ENCODE measurements around the gene SCYGR8. TPM values are rescaled to one million over a fixed set of nuclear protein-coding genes. Genes with fewer than 3 reads are reported as not detected.
"Not testable (repeated sequence)": the region's sequence is repeated elsewhere in the genome, so short reads cannot be mapped to it uniquely, and the experiment has no call there.

SCYGR8 gene
- total RNA-seq, 2 donors from 2014 or later = not detected

DNA sequence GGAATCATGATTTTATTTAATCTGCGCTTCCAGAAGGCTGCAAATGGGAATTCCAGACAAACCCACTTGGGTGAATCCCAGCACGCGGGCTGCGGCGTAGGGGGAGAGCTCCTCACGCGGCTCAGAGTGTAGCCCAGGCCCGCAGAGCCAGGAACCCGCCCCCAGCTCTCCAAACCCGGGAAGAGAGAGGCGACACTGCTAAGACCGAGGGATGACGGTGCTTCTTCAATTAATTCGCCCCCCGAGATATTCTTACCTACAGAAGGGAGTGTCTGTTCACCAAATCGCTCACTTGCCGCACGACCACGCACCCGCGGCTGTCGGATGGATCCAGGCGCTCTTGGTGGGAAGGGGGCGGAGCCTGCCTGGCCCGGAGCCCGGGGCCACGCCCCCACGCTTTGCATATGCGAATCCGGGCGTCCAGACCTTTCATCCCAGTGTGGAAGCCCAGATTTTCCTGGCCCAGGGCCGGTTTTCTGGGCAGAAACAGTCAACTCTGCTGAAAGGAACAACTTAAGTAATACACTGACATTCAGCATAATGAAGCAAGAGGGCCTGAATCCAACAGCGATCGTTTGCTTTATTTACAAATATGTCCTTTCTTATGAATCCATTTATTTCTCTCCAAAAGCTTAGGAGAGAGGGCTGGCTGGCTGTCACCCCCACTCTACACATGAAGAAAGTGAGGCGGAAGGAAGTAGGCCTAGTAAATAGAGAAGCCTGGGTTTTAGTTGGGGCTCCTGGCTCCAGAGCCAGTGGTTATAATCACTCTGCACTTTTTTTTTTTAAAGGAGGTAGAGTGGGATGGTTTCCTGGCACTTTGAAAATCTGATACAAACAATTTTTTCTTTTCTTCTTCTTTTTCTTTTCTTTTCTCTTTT lies 27.8 kb upstream of the SCYGR8 start, which contains the start of gene SLC19A3:
Gene SLC19A3 (minus strand): TSS at position 342 of the 881 bp plus-strand sequence. CDS start 15,710 bp downstream, outside the sequence.
- peak within 1 kb of the TSS; percentile 5 to 37 for H3K27ac ChIP-seq

DNA sequence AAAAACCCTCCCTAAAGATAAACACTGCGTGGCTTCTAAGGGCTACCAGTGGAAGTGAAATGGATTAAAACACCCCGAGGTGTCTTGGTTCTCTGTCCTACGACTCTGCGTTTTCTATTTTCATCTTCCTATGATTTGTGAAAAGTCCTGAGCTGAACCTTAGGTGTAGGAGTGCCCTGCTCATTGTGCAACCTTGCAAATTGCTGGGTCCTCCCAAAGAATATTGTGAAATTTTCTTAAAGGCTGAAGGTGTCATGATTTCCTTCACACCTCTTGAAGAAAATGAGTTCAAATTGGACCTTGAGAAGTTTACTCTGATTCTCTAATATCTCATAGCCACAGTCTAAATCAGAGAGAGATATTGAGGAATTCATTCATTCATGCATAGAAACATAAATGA lies 26.1 kb upstream of the SCYGR8 start:
- no peaks in the 10 kb centered on the region for H3K27me3 ChIP-seq
- no peaks in the 10 kb centered on the region for H3K9me3 ChIP-seq
- no peak overlapping the region for H3K4me3 ChIP-seq
- no peak overlapping the region for H3K27ac ChIP-seq
- no peaks in the 10 kb centered on the region for H3K36me3 ChIP-seq
- TF ChIP-seq, protein P1, sequence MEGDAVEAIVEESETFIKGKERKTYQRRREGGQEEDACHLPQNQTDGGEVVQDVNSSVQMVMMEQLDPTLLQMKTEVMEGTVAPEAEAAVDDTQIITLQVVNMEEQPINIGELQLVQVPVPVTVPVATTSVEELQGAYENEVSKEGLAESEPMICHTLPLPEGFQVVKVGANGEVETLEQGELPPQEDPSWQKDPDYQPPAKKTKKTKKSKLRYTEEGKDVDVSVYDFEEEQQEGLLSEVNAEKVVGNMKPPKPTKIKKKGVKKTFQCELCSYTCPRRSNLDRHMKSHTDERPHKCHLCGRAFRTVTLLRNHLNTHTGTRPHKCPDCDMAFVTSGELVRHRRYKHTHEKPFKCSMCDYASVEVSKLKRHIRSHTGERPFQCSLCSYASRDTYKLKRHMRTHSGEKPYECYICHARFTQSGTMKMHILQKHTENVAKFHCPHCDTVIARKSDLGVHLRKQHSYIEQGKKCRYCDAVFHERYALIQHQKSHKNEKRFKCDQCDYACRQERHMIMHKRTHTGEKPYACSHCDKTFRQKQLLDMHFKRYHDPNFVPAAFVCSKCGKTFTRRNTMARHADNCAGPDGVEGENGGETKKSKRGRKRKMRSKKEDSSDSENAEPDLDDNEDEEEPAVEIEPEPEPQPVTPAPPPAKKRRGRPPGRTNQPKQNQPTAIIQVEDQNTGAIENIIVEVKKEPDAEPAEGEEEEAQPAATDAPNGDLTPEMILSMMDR (IDR thresholded peaks at IDR 0.05) = no peak
- H3K4me1 ChIP-seq = peaks cover 0 to 7% of the 10 kb centered on the region in 2 donors
- DNase-seq (ENCODE audit: low spot score) = no peak

More for the DNA sequence above, 27.8 kb upstream of the SCYGR8 start, which contains the start of gene SLC19A3:
- Histone ChIP-seq H3K36me3 (no peaks in the 10 kb centered on the region), H3K4me3 (peak within 1 kb of the TSS; percentile 19 to 46), H3K27me3 (no peaks in the 10 kb centered on the region), H3K9me3 (no peaks in the 10 kb centered on the region), H3K4me1 (peaks cover 0 to 7% of the 10 kb centered on the region in 2 donors)
- TF ChIP-seq, protein P1 (IDR thresholded peaks at IDR 0.05) = no peak
- DNase-seq (ENCODE audit: low spot score) = peak; percentile 94

DNA sequence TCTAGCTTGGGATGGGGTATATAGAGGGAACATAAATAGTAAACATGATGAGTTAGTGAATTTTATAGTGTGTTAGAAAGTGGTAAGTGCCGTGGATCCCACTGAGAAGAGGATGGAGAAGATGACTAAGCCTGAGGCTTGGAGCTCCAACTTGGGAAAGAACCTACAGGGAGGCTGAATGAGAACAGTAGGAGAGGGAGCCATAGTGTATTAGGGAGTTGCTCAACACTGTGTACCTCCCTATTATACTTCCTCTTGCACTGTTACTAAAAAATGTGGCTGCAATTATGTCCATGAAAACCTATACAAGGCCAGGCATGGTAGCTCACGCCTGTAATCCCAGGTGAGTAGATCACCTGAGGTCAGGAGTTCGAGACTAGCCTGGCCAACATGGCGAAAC lies 25.0 kb upstream of the SCYGR8 start:
- no peak for DNase-seq (ENCODE audit: low spot score)
- Histone ChIP-seq H3K9me3 (no peaks in the 10 kb centered on the region), H3K27ac (no peak overlapping the region), H3K4me1 (peaks cover 0 to 7% of the 10 kb centered on the region in 2 donors), H3K36me3 (no peaks in the 10 kb centered on the region), H3K4me3 (no peak overlapping the region), H3K27me3 (no peaks in the 10 kb centered on the region)
- TF ChIP-seq, protein P1 (IDR thresholded peaks at IDR 0.05) = no peak

DNA sequence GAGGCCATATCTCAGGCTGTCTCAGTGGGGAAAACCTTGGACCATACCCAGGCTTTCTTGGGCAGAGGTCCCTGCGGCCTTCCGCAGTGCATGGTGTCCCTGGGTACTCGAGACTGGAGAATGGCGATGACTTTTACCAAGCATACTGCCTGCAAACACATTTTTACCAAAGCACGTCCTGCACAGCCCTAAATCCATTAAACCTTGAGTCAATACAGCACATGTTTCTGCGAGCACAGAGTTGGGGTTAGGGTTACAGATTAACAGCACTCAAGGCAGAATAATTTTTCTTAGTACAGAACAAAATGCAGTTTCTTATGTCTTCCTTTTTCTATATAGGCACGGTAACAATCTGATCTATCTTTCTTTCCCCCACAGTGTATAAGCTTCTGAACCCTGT lies 22.9 kb upstream of the SCYGR8 start:
- H3K36me3 ChIP-seq; H3K27me3 ChIP-seq; H3K27ac ChIP-seq; H3K4me1 ChIP-seq; H3K9me3 ChIP-seq; H3K4me3 ChIP-seq; DNase-seq (ENCODE audit: low spot score): not testable (repeated sequence)

DNA sequence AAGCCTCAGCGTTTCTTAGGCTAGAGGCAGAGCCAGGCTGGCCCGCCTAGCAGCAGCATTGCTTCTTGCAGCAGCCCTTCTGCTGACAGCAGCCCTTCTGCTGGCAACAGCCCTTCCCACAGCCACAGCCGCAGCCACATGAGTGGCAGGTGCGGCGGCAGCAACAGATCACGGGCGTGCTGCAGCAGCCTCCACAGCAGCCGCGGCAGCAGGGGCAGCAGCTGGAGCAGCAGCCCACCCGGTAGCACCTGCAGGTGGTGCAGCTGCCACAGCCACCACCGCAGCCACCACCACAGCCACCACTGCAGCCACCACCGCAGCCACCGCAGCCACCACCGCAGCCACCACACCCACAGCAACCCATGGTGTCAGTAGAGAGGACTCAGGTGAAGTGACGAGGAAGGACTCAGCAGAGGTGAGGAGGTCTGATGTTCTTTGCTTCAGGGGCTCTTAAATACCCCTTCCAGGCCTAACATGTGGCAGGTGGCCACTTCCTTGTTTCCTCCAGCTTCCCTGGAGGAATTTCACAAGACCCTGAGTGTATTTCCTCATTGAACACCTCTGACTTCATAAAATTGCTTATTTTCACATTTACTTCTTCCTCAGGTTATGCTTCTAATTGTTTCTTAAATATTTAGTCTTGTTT lies 21.2 kb upstream of the SCYGR8 start, which contains the start of gene SCYGR6:
Gene SCYGR6 (minus strand): TSS at position 364 of the 646 bp plus-strand sequence. CDS start 0 bp downstream, at position 364.
- no peak within 1 kb of the TSS for H3K4me3 ChIP-seq
- TF ChIP-seq, protein P1 (IDR thresholded peaks at IDR 0.05) = no peak
- DNase-seq (ENCODE audit: low spot score) = no peak
- H3K27me3 ChIP-seq = no peaks in the 10 kb centered on the region
- no peaks in the 10 kb centered on the region for H3K9me3 ChIP-seq
- H3K36me3 ChIP-seq = no peaks in the 10 kb centered on the region
- H3K27ac ChIP-seq = no peak within 1 kb of the TSS
- H3K4me1 ChIP-seq = no peaks in the 10 kb centered on the region

DNA sequence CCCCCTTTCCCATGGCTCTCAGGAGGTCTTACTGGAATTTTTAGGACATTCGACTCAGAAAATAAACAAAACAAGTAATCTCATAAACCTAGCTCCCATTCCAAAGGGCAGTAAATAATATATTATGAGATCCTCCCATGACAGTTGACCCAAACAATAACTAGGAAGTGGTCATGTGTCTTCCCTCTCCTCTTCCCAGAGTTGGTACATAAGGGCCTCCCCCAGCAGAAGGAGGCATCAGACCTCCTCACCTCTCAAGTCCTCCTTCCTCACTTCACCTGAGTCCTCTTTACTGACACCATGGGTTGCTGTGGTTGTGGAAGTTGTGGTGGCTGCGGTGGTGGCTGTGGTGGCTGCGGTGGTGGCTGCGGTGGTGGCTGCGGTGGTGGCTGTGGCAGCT lies 17.7 kb upstream of the SCYGR8 start, which contains the start of gene SCYGR7:
Gene SCYGR7 (plus strand): TSS at position 301 of the 400 bp plus-strand sequence. CDS start 0 bp downstream, at position 301.
- Histone ChIP-seq H3K36me3 (no peaks in the 10 kb centered on the region), H3K27me3 (no peaks in the 10 kb centered on the region), H3K4me3 (no peak within 1 kb of the TSS), H3K27ac (no peak within 1 kb of the TSS), H3K4me1 (no peaks in the 10 kb centered on the region), H3K9me3 (no peaks in the 10 kb centered on the region)
- no peak for DNase-seq (ENCODE audit: low spot score)
- TF ChIP-seq, protein P1 (IDR thresholded peaks at IDR 0.05) = no peak

All from right atrium auricular region (tissue), 2 donors.